HG02885 (cell line): Measurements from ENCODE around the gene ARHGAP24.
A peak's percentile ranks its signal among the peaks of the same experiment; 100 is the strongest.
"Not testable (repeated sequence)": the region's sequence is repeated elsewhere in the genome, so short reads cannot be mapped to it uniquely, and the experiment has no call there.

Experiments used
- ATAC-seq: cut with Tn5 transposase; IDR thresholded peaks from one replicate; pipeline ENCODE4 v1.9.1; 2021; ENCODE audit warnings: mild to moderate bottlenecking; ENCODE audit not compliant: unreplicated experiment, poor library complexity

ARHGAP24 gene

DNA sequence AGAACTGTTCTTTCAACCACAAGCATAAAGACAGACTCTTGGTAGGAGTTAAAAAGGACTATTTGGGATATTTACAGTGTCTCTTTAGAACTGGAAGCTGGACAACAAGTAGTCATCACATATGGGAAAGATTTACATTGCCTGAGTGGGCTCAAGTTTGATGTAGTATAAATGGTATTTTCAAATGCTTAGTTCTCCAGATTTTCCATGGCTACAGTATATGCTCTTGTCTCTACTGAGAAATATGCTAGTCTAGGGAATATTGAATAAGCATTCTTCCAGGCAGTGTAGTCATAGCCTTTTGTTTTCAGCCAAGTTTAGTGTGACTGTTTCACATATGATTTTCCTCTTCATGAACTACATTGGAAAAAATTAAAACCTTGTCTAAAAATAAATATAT lies 315.6 kb downstream of the ARHGAP24 start:
- ATAC-seq: no peak

- no peak for ATAC-seq
Observed at GRCh38 chr4:85792376-85793232, 317.7 kb downstream of the ARHGAP24 start.

DNA sequence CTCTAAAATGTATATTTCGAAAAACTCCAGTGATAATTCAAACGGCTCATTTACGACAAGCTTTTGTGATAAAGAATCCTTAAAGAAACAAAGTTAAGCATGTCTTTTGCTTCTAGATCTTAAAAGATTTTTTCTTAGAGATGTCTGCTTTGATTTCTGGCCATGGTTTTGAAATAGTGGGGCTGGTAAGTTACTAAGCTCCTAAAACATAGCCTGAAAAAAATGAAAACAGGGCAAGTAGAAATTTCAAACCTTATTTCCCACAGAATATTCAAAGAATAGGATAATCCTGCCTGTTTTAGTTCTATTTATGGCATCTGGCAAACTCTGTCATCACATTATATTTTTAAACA lies 318.3 kb downstream of the ARHGAP24 start:
- ATAC-seq: no peak

- no peak for ATAC-seq
Observed at GRCh38 chr4:85798012-85798770, 323.2 kb downstream of the ARHGAP24 start.

DNA sequence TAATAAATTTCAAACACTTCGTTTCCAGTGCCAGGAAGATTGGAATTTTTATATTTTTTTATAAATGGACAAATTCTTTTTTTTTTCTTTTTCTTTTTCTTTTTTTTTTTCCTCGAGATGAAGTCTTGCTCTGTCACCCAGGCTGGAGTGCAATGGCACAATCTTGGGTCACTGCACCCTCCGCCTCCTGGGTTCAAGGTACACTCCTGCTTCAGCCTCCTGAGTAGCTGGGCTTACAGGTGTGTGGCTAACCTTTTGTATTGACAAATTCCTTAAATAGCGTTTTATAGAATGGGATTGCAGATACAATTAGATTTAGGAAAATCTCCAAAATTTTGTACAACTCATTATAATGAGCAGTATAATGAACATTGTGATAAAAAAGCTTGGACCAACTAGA lies 328.9 kb downstream of the ARHGAP24 start:
- no peak for ATAC-seq

DNA sequence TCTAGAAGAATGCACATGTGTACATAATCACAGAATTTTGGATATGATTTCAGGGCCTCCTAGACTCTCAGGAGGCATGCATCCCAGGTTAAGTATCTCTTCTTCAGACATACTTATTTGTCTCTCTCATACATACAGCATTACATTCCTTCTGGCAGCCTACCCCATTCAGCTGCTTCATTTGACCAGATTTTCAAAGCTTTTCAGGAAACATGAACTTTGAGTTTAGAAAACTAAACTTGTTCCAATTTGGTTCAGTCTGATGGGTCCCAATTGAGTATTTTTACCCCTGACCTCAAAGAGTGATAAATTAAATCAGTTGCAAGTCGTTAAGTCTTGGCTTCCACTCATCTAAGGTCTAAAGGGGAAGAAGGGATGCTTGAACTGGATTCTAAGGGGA lies 330.9 kb downstream of the ARHGAP24 start:
- no peak for ATAC-seq

- ATAC-seq: no peak
Observed at GRCh38 chr4:85806334-85806733, 331.4 kb downstream of the ARHGAP24 start.

GRCh38 chr4:85807247-85807950 lies 332.4 kb downstream of the ARHGAP24 start:
- ATAC-seq: no peak

- no peak for ATAC-seq
Observed at GRCh38 chr4:85808104-85808503, 333.2 kb downstream of the ARHGAP24 start.

- ATAC-seq: no peak
Observed at GRCh38 chr4:85808864-85809263, 333.9 kb downstream of the ARHGAP24 start.

DNA sequence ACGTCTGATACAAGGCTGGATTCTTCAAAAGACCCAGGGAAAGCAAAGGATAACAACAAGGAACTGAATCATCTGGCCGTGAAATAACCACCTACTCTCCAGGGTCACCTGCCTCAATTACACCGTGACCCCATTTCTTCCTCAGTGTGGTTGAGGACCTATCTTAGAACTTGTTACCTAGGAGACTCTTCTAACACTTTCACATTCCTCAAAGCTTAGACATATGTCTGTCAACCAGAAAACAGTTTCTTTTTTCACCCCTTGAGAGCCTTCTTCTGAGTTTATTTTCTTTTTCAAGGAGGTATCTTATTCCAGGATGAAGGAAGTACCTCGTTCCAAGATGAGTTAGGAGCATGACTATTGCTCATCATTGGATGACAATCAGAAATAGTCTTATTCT lies 337.8 kb downstream of the ARHGAP24 start:
- no peak for ATAC-seq

DNA sequence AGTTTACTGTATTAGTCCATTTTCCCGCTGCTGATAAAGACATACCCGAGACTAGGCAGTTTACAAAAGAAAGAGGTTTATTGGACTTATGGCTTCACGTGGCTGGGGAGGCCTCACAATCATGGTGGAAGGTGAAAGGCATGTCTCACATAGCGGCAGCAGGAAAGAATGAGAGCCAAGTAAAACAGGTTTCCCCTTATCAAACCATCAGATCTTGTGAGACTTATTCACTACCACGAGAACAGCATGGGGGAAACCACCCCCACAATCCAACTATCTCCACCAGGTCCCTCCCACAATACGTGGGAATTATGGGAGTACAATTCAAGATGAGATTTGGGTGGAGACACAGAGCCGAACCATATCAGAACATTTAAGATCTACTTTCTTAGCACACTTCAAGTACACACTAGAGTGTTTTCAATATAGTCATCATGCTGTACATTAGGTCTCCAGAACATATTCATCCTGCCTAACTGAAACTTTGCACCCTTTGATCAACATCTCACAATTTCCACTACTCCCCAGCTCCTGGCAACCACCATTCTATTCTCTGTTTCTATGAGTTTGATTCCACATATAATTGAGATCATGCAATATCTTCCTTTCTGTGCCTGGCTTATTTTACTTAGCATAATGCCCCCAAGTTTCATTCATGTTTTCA lies 341.0 kb downstream of the ARHGAP24 start:
- no peak for ATAC-seq

DNA sequence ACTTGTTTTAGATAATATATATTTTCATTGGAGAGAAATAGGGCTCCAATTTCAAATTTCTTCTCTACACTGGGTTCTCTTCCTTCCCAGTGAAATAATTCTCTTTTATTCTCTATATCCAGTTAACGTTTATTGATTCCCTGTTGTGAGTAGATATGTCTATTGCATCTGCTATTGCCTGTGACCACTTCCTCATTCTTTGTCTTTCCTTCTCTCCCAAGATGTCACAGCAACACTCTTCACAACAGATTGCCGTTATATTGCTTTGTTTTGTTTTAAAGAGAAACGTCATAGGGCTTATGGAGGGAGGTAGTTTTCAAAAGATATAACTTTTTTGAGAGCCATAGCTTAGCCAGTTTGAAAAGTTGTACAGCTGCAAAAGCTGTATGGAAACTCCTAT lies 343.8 kb downstream of the ARHGAP24 start:
- ATAC-seq: no peak

GRCh38 chr4:85820101-85820500 lies 345.2 kb downstream of the ARHGAP24 start:
- not testable (repeated sequence) for ATAC-seq

GRCh38 chr4:85821688-85822455 lies 346.9 kb downstream of the ARHGAP24 start:
- ATAC-seq: no peak

GRCh38 chr4:85823295-85823694 lies 348.3 kb downstream of the ARHGAP24 start:
- ATAC-seq: no peak

- ATAC-seq: no peak
Observed at GRCh38 chr4:85824166-85824945, 349.4 kb downstream of the ARHGAP24 start.

GRCh38 chr4:85826060-85826678 lies 351.2 kb downstream of the ARHGAP24 start:
- peak; percentile 37 for ATAC-seq
